ENCODE results near the gene KIF3C.
"Not testable (repeated sequence)": the region's sequence is repeated elsewhere in the genome, so short reads cannot be mapped to it uniquely, and the experiment has no call there.

KIF3C gene

GRCh38 chr2:25964891-25965290, 17.4 kb downstream of the KIF3C start:
- POLR2A ChIA-PET = interaction anchor here (0.7 to 0.9 kb wide), 2 partner anchors 14 to 17 kb away, joined by 3 read pairs; no protein-coding TSS in a partner anchor
- CTCF ChIA-PET = interaction anchor here (0.7 kb wide), 1 partner anchor 14 kb away, joined by 3 read pairs; no protein-coding TSS in a partner anchor
- no peak for DNase-seq (ENCODE audit: extremely low spot score)
- no peak for TF ChIP-seq SUZ12 (IDR thresholded peaks at IDR 0.05)
- no peak for TF ChIP-seq NFRKB (IDR thresholded peaks at IDR 0.05)
- TF ChIP-seq ELF4 (IDR thresholded peaks at IDR 0.05) = no peak
- TF ChIP-seq FOXA1 (IDR thresholded peaks at IDR 0.05) = no peak
- TF ChIP-seq CTBP1 (IDR thresholded peaks at IDR 0.05; ENCODE audit: borderline replicate concordance) = no peak
- no peak for TF ChIP-seq L3MBTL2 (conservative IDR thresholded peaks at IDR 0.05)
- TF ChIP-seq BHLHE40 (IDR thresholded peaks at IDR 0.05; ENCODE audit: borderline replicate concordance) = no peak
- no peak for TF ChIP-seq SP1 (IDR thresholded peaks at IDR 0.05)
- no peak for TF ChIP-seq ZNF384 (IDR thresholded peaks at IDR 0.05)
- TF ChIP-seq PKNOX1 (IDR thresholded peaks at IDR 0.05) = no peak
- no peak for TF ChIP-seq FOXM1 (IDR thresholded peaks at IDR 0.05; ENCODE audit: borderline replicate concordance)
- no peak for TF ChIP-seq HDGF (IDR thresholded peaks at IDR 0.05; ENCODE audit: borderline replicate concordance)
- TF ChIP-seq TARDBP (IDR thresholded peaks at IDR 0.05) = no peak
- TF ChIP-seq LEF1 (IDR thresholded peaks at IDR 0.05; ENCODE audit: borderline replicate concordance) = no peak
- no peak for TF ChIP-seq FOXK2 (IDR thresholded peaks at IDR 0.05)
- no peak for TF ChIP-seq ARNT (IDR thresholded peaks at IDR 0.05)

- POLR2A ChIA-PET = no interaction called here
- CTCF ChIA-PET = no interaction called here
- DNase-seq (ENCODE audit: extremely low spot score) = no peak
- TF ChIP-seq BHLHE40 (IDR thresholded peaks at IDR 0.05; ENCODE audit: borderline replicate concordance) (no peak), ARNT (IDR thresholded peaks at IDR 0.05) (no peak), HDGF (IDR thresholded peaks at IDR 0.05; ENCODE audit: borderline replicate concordance) (no peak), FOXA1 (IDR thresholded peaks at IDR 0.05) (no peak), SUZ12 (IDR thresholded peaks at IDR 0.05) (no peak), TARDBP (IDR thresholded peaks at IDR 0.05) (no peak), SP1 (IDR thresholded peaks at IDR 0.05) (no peak), LEF1 (IDR thresholded peaks at IDR 0.05; ENCODE audit: borderline replicate concordance) (no peak), NFRKB (IDR thresholded peaks at IDR 0.05) (no peak), CTBP1 (IDR thresholded peaks at IDR 0.05; ENCODE audit: borderline replicate concordance) (no peak)
Measured at GRCh38 chr2:25960920-25961319, 21.4 kb downstream of the KIF3C start.

GRCh38 chr2:25960396-25960795, 21.9 kb downstream of the KIF3C start:
- ChIA-PET POLR2A (no interaction called here), CTCF (interaction anchor here (0.7 kb wide), 1 partner anchor 9 kb away, joined by 4 read pairs; no protein-coding TSS in a partner anchor)
- TF ChIP-seq ZNF384 (IDR thresholded peaks at IDR 0.05) (no peak), FOXM1 (IDR thresholded peaks at IDR 0.05; ENCODE audit: borderline replicate concordance) (no peak), BHLHE40 (IDR thresholded peaks at IDR 0.05; ENCODE audit: borderline replicate concordance) (no peak), NFRKB (IDR thresholded peaks at IDR 0.05) (no peak), ELF4 (IDR thresholded peaks at IDR 0.05) (no peak), LEF1 (IDR thresholded peaks at IDR 0.05; ENCODE audit: borderline replicate concordance) (no peak), FOXA1 (IDR thresholded peaks at IDR 0.05) (no peak), ARNT (IDR thresholded peaks at IDR 0.05) (no peak), HDGF (IDR thresholded peaks at IDR 0.05; ENCODE audit: borderline replicate concordance) (no peak), CTBP1 (IDR thresholded peaks at IDR 0.05; ENCODE audit: borderline replicate concordance) (no peak), L3MBTL2 (conservative IDR thresholded peaks at IDR 0.05) (no peak)
- no peak for DNase-seq (ENCODE audit: extremely low spot score)

- DNase-seq (ENCODE audit: extremely low spot score); POLR2A ChIA-PET: not testable (repeated sequence)
- CTCF ChIA-PET = interaction anchor here (0.6 kb wide), 2 partner anchors 9 to 68 kb away, joined by 3 to 4 read pairs; no protein-coding TSS in a partner anchor
Measured at GRCh38 chr2:25958611-25959010, 23.7 kb downstream of the KIF3C start.

- POLR2A ChIA-PET = no interaction called here
- CTCF ChIA-PET = interaction anchor here (0.6 to 1.0 kb wide), 2 partner anchors 34 to 187 kb away, joined by 3 to 6 read pairs; no protein-coding TSS in a partner anchor
- DNase-seq (ENCODE audit: extremely low spot score) = no peak
- no peak for TF ChIP-seq FOXA1 (IDR thresholded peaks at IDR 0.05)
- no peak for TF ChIP-seq FOXM1 (IDR thresholded peaks at IDR 0.05; ENCODE audit: borderline replicate concordance)
- TF ChIP-seq BHLHE40 (IDR thresholded peaks at IDR 0.05; ENCODE audit: borderline replicate concordance) = no peak
Measured at GRCh38 chr2:25957743-25958142, 24.6 kb downstream of the KIF3C start.

- TF ChIP-seq FOXK2 (IDR thresholded peaks at IDR 0.05) (no peak), FOXA1 (IDR thresholded peaks at IDR 0.05) (no peak), ARNT (IDR thresholded peaks at IDR 0.05) (no peak), BHLHE40 (IDR thresholded peaks at IDR 0.05; ENCODE audit: borderline replicate concordance) (no peak), ELF4 (IDR thresholded peaks at IDR 0.05) (no peak), PKNOX1 (IDR thresholded peaks at IDR 0.05) (no peak), CTBP1 (IDR thresholded peaks at IDR 0.05; ENCODE audit: borderline replicate concordance) (no peak), NFRKB (IDR thresholded peaks at IDR 0.05) (no peak), HDGF (IDR thresholded peaks at IDR 0.05; ENCODE audit: borderline replicate concordance) (no peak), SP1 (IDR thresholded peaks at IDR 0.05) (no peak), L3MBTL2 (conservative IDR thresholded peaks at IDR 0.05) (no peak), TARDBP (IDR thresholded peaks at IDR 0.05) (no peak), FOXM1 (IDR thresholded peaks at IDR 0.05; ENCODE audit: borderline replicate concordance) (no peak), LEF1 (IDR thresholded peaks at IDR 0.05; ENCODE audit: borderline replicate concordance) (no peak), ZNF384 (IDR thresholded peaks at IDR 0.05) (no peak), SUZ12 (IDR thresholded peaks at IDR 0.05) (no peak)
- DNase-seq (ENCODE audit: extremely low spot score) = no peak
- ChIA-PET CTCF (no interaction called here), POLR2A (no interaction called here)
Measured at GRCh38 chr2:25955869-25956535, 26.3 kb downstream of the KIF3C start.

GRCh38 chr2:25955036-25955435, 27.3 kb downstream of the KIF3C start:
- no peak for DNase-seq (ENCODE audit: extremely low spot score)
- ChIA-PET CTCF (no interaction called here), POLR2A (no interaction called here)
- TF ChIP-seq FOXM1 (IDR thresholded peaks at IDR 0.05; ENCODE audit: borderline replicate concordance) = no peak

All from HEK293T (cell line).